K562 (cell line): ENCODE results near the gene PTPRE. TPM values are rescaled to one million over a fixed set of nuclear protein-coding genes. Genes with fewer than 3 reads are reported as not detected.

Source experiments
- ATAC-seq: fragments of 200-7000 bp; cut with Tn5 transposase; 3 replicates; pipeline ENCODE4 v1.9.1; 2020; ENCODE audit warnings: moderate library complexity
- BruUV-seq: library from RNA; stranded (reverse); fragments of 400-500 nt; replicated peaks from 2 replicates; lab custom pipeline; 2021; lab: Mats Ljungman, UMichigan
- CTCF ChIA-PET: fragments of 300-600 bp; formaldehyde crosslinking; extraction: SDS; loops from one replicate; lab custom pipeline; 2021; ENCODE audit warnings: low intra/inter-chr PET ratio; lab: Yijun Ruan, JAX
- POLR2A ChIA-PET: fragments of 300-600, 350-650 bp; sonication (Branson Sonifier 250); formaldehyde crosslinking; extraction: SDS; loops from one replicate; lab custom pipeline; 2021; ENCODE audit warnings: antibody characterized with exemption, inconsistent platforms; lab: Yijun Ruan, JAX
- DNase-seq, 4 experiments: peaks; one replicate each; pipeline versions ENCODE4 v3.0.0 to v3.0.0-alpha.2; 2011 to 2018; ENCODE audit warnings: low spot score in 3 of 4, mixed read lengths in 3 of 4; ENCODE audit errors: extremely low read depth in 1 of 4
- FAIRE-seq: peaks from 2 replicates; lab custom pipeline; 2011; peaks lifted over from hg19 to GRCh38; lab: Jason Lieb, UNC
- H2AFZ ChIP-seq: 2 replicates; pipeline ENCODE4 v1.6.0; 2011; ENCODE audit warnings: low read depth, low read length, control low read depth, inconsistent platforms
- H3K27ac ChIP-seq: fragments of 200-600 bp; 3 replicates; pipeline ENCODE4 v1.8.0; 2011; ENCODE audit warnings: low read depth, mild to moderate bottlenecking, control low read depth, inconsistent platforms, low read length, moderate library complexity, mixed read lengths; ENCODE audit errors: extremely low read depth
- H3K27me3 ChIP-seq, 2 experiments: fragments of 300-600 bp in 1 of 2; 2 replicates in 1 of 2; 3 replicates in 1 of 2; pipeline versions ENCODE4 v1.6.0 to v1.8.0; 2011; ENCODE audit warnings: inconsistent platforms in 2 of 2, low read length in 2 of 2, mild to moderate bottlenecking in 1 of 2, mixed read lengths in 1 of 2, moderate library complexity in 1 of 2; ENCODE audit not compliant: control insufficient read depth in 2 of 2, insufficient read depth in 2 of 2
- H3K36me3 ChIP-seq: fragments of 300-600 bp; 3 replicates; pipeline ENCODE4 v1.8.0; 2011; ENCODE audit warnings: mild to moderate bottlenecking, low read length, inconsistent platforms; ENCODE audit not compliant: control insufficient read depth, insufficient read depth
- H3K4me1 ChIP-seq, 2 experiments: fragments of 200-600 bp in 1 of 2; replicated peaks in 1 of 2; 2 replicates in 1 of 2; 3 replicates in 1 of 2; pipeline versions ENCODE4 v1.5.1 to v1.8.0; 2011; ENCODE audit warnings: inconsistent platforms in 2 of 2, low read length in 2 of 2, mild to moderate bottlenecking in 1 of 2, mixed read lengths in 1 of 2, moderate library complexity in 1 of 2; ENCODE audit not compliant: control insufficient read depth in 2 of 2, insufficient read depth in 2 of 2
- H3K4me2 ChIP-seq: 2 replicates; pipeline ENCODE4 v1.6.1; 2011; ENCODE audit warnings: low read length, control low read depth, inconsistent platforms, mixed read lengths; ENCODE audit not compliant: insufficient read depth
- H3K4me3 ChIP-seq: fragments of 200-600 bp; sonication (generic), shearing (Covaris generic); 2 replicates; pipeline ENCODE4 v1.5.1; 2016; ENCODE audit warnings: control low read depth, inconsistent platforms
- H3K79me2 ChIP-seq: fragments of 200-600 bp; 3 replicates; pipeline ENCODE4 v1.8.0; 2011; ENCODE audit warnings: low read length, inconsistent platforms; ENCODE audit not compliant: control insufficient read depth, insufficient read depth
- H3K9ac ChIP-seq, 2 experiments: 2 replicates each; pipeline versions ENCODE4 v1.6.0 to v1.6.1; 2011; ENCODE audit warnings: low read depth in 2 of 2, low read length in 2 of 2, control low read depth in 1 of 2, inconsistent platforms in 1 of 2, mild to moderate bottlenecking in 1 of 2, mixed read lengths in 1 of 2; ENCODE audit not compliant: insufficient read depth in 1 of 2
- H3K9me1 ChIP-seq: one replicate; pipeline ENCODE4 v1.6.0; 2011; ENCODE audit warnings: inconsistent platforms, mild to moderate bottlenecking, low read length, moderate library complexity; ENCODE audit not compliant: control insufficient read depth, insufficient read depth
- H3K9me3 ChIP-seq: replicated peaks from 2 replicates; pipeline ENCODE4 v1.5.1; 2011; ENCODE audit warnings: low read depth, low read length, inconsistent platforms; ENCODE audit not compliant: control insufficient read depth, insufficient read depth
- H4K20me1 ChIP-seq: replicated peaks from 2 replicates; pipeline ENCODE4 v1.6.1; 2011; ENCODE audit warnings: low read length, inconsistent platforms, mixed read lengths; ENCODE audit not compliant: control insufficient read depth, insufficient read depth
- ARNT ChIP-seq, 2 experiments: fragments of 450-650 bp; IDR thresholded peaks; 2 replicates each; pipeline ENCODE4 v1.6.1; 2016; ENCODE audit warnings: mild to moderate bottlenecking in 1 of 2
- DDX20 ChIP-seq: fragments of 450-650 bp; IDR thresholded peaks from 2 replicates; pipeline ENCODE4 v1.6.1; 2016; ENCODE audit warnings: missing genetic modification characterization, low read depth, mild to moderate bottlenecking, missing compliant biosample characterization, moderate library complexity
- GABPB2 ChIP-seq: fragments of 250-450 bp; sonication (Bioruptor Pico); conservative IDR thresholded peaks from 2 replicates; pipeline ENCODE4 v1.5.1; 2021; ENCODE audit warnings: mild to moderate bottlenecking
- KLF16 ChIP-seq: IDR thresholded peaks from 2 replicates; pipeline ENCODE4 v1.6.1; 2016; ENCODE audit warnings: antibody characterized with exemption
- MBD2 ChIP-seq: sonication (generic); IDR thresholded peaks from 2 replicates; pipeline ENCODE4 v1.6.1; 2016; ENCODE audit warnings: low read depth, borderline replicate concordance
- MECOM ChIP-seq: fragments of 250-450 bp; sonication (Bioruptor Pico); IDR thresholded peaks from 2 replicates; pipeline ENCODE4 v1.8.0; 2022; ENCODE audit warnings: inconsistent platforms
- NELFE ChIP-seq: IDR thresholded peaks from 2 replicates; pipeline ENCODE4 v1.6.1; 2011; ENCODE audit warnings: mild to moderate bottlenecking; ENCODE audit not compliant: insufficient read depth, insufficient read length
- NFE2 ChIP-seq: IDR thresholded peaks from 2 replicates; pipeline ENCODE4 v1.6.1; 2014; ENCODE audit warnings: antibody characterized with exemption, low read depth
- PBX2 ChIP-seq, 2 experiments: IDR thresholded peaks in 1 of 2; conservative IDR thresholded peaks in 1 of 2; 2 replicates each; pipeline ENCODE4 v1.6.1; 2016; ENCODE audit warnings: low read depth in 2 of 2, mild to moderate bottlenecking in 1 of 2, missing compliant biosample characterization in 1 of 2, missing genetic modification characterization in 1 of 2, moderate library complexity in 1 of 2
- POLR2AphosphoS2 ChIP-seq: IDR thresholded peaks from 2 replicates; pipeline ENCODE4 v1.6.1; 2012; ENCODE audit warnings: low read length, improper control_type of control experiment
- RBM14 ChIP-seq: fragments of 200-400 bp; formaldehyde crosslinking; IDR thresholded peaks from 2 replicates; pipeline ENCODE4 v1.6.1; 2018; ENCODE audit warnings: low read depth, mild to moderate bottlenecking, low read length, moderate library complexity, borderline replicate concordance; ENCODE audit not compliant: insufficient read depth
- SP1 ChIP-seq: sonication (generic); formaldehyde crosslinking; IDR thresholded peaks from 2 replicates; pipeline ENCODE4 v1.8.1; 2022; ENCODE audit warnings: mild to moderate bottlenecking, missing genetic modification reagents
- ZNF121 ChIP-seq: sonication (generic); formaldehyde crosslinking; conservative IDR thresholded peaks from 2 replicates; pipeline ENCODE4 v1.8.0; 2022; ENCODE audit warnings: missing genetic modification reagents
- ZNF232 ChIP-seq: sonication (generic); formaldehyde crosslinking; IDR thresholded peaks from 2 replicates; pipeline ENCODE4 v1.8.0; 2022; ENCODE audit warnings: mild to moderate bottlenecking, missing genetic modification reagents
- ZNF311 ChIP-seq: fragments of 250-450 bp; sonication (Bioruptor Pico); IDR thresholded peaks from 2 replicates; pipeline ENCODE4 v1.4.0; 2020; ENCODE audit warnings: mild to moderate bottlenecking, moderate library complexity
- ZNF695 ChIP-seq: fragments of 450-650 bp; formaldehyde crosslinking; IDR thresholded peaks from 2 replicates; pipeline ENCODE4 v1.4.0; 2020; ENCODE audit warnings: mild to moderate bottlenecking, moderate library complexity
- WGBS: fragments of 100-300 bp; shearing (Covaris generic); methylation state at CpG from one replicate; pipeline ENCODE4 v1.1.6; 2016; ENCODE audit warnings: low coverage, mixed read lengths; ENCODE audit not compliant: insufficient coverage; ENCODE audit errors: missing lambda C conversion rate; 5-methylcytosine and 5-hydroxymethylcytosine counted together
- in situ Hi-C: fragments of 300-500 bp; cut with MboI; formaldehyde crosslinking; loops from 4 replicates; pipeline ENCODE4 v1.15.0; 2018; ENCODE audit warnings: inconsistent platforms, mixed read lengths
- intact Hi-C: fragments of 100-400 bp; cut with micrococcal nuclease; formaldehyde crosslinking; loops from 2 replicates; pipeline ENCODE4 v1.14.2; 2022
- polyA plus RNA-seq, 8 experiments: library from polyadenylated mRNA; depleted of rRNA in 4 of 8; stranded (reverse) in 5 of 8; unstranded in 3 of 8; fragments of >200 nt; fragmentation: Nextera tagmentation in 2 of 8; fragmentation: Illumina TruSeq in 1 of 8; extraction: Ambion mirVana in 2 of 8; extraction: Trizol in 1 of 8; gene quantifications; 2 replicates each; pipeline versions ENCODE4 v1.2.1 to v1.2.3, GENCODE V29; 2011 to 2014; ENCODE audit warnings: inconsistent platforms in 1 of 8, missing spikeins in 1 of 8
- total RNA-seq, 7 experiments: library from RNA; depleted of rRNA in 6 of 7; stranded (reverse); fragments of >200 nt in 6 of 7; fragmentation: Illumina TruSeq in 2 of 7; extraction: Trizol in 2 of 7; gene quantifications; 2 replicates each; pipeline versions ENCODE4 v1.2.1 to v1.2.3, GENCODE V29; 2011 to 2021; ENCODE audit warnings: low replicate concordance in 1 of 7

Gene PTPRE
- total and polyA plus RNA-seq, 9 of the 15 experiments (the other 6 are each of a cell fraction or from before 2014, with no cell fraction given), result 0.01 to 0.13 (median 0.04) TPM; not detected in 4

- H3K79me2 ChIP-seq, result no peaks in the 10 kb centered on the region
- ChIA-PET CTCF (no interaction called here), POLR2A (no interaction called here)
- FAIRE-seq (no peak), DNase-seq (no peak), ATAC-seq (no peak)
- no peak overlapping the region for H3K4me3 ChIP-seq
- no peak overlapping the region for H3K9ac ChIP-seq
- in situ Hi-C loops (no loop called here), intact Hi-C loops (no loop called here)
- no peak overlapping the region for H2AFZ ChIP-seq
- peaks cover 0 to 5% of the 10 kb centered on the region in 2 experiments; a peak in 2 of 5 replicates for H3K27me3 ChIP-seq
- H3K4me2 ChIP-seq, result no peak overlapping the region
- no TSS peak for BruUV-seq
- H3K9me3 ChIP-seq, result no peaks in the 10 kb centered on the region
- H3K36me3 ChIP-seq, result no peaks in the 10 kb centered on the region
- H3K27ac ChIP-seq, result no peak overlapping the region
- no peaks in the 10 kb centered on the region for H3K9me1 ChIP-seq
- H3K4me1 ChIP-seq, result no peaks in the 10 kb centered on the region; a peak in 1 of 5 replicates
- H4K20me1 ChIP-seq, result no peaks in the 10 kb centered on the region
- 4% methylated on average over 6 of the region's 7 CpGs for WGBS
- TF ChIP-seq ZNF311, result no peak
- no peak for TF ChIP-seq ZNF695 (CRISPR knock-in tag)
- TF ChIP-seq SP1, result no peak
- no peak for TF ChIP-seq MECOM (CRISPR knock-in tag)
- no peak for TF ChIP-seq NELFE
- TF ChIP-seq RBM14, result no peak
These were observed 69.4 kb downstream of the PTPRE start for GRCh38 chr10:127976286-127976685.

GRCh38 chr10:127976701-127977356, 69.9 kb downstream of the PTPRE start:
- DNase-seq (no peak), ATAC-seq (no peak), FAIRE-seq (no peak)
- no peak overlapping the region for H3K4me2 ChIP-seq
- no peaks in the 10 kb centered on the region for H3K79me2 ChIP-seq
- no peak for TF ChIP-seq ZNF232
- TF ChIP-seq KLF16, result no peak
- TF ChIP-seq MBD2, result no peak
- no peak for TF ChIP-seq DDX20 (tag)
- no peak for TF ChIP-seq NFE2
- no peak for TF ChIP-seq ZNF121 (CRISPR knock-in tag)
- TF ChIP-seq GABPB2 (CRISPR knock-in tag), result no peak
- no peak for TF ChIP-seq POLR2AphosphoS2
- no peak for TF ChIP-seq ARNT (IDR thresholded peaks at IDR 0.05)
- no peak for TF ChIP-seq PBX2 (CRISPR knock-in tag; IDR thresholded peaks at IDR 0.05; ENCODE audit: low read depth)
- TF ChIP-seq PBX2 (tag; conservative IDR thresholded peaks at IDR 0.05; ENCODE audit: low read depth), result no peak
- no peak overlapping the region for H3K4me3 ChIP-seq
- H3K9me3 ChIP-seq, result no peaks in the 10 kb centered on the region
- no peaks in the 10 kb centered on the region for H4K20me1 ChIP-seq
- no TSS peak for BruUV-seq
- in situ Hi-C loops (no loop called here), intact Hi-C loops (no loop called here)
- peaks cover 0 to 5% of the 10 kb centered on the region in 2 experiments; a peak in 1 of 5 replicates for H3K27me3 ChIP-seq
- H3K4me1 ChIP-seq, result no peaks in the 10 kb centered on the region; a peak in 1 of 5 replicates
- ChIA-PET POLR2A (no interaction called here), CTCF (no interaction called here)
- no peaks in the 10 kb centered on the region for H3K36me3 ChIP-seq
- no peak overlapping the region for H2AFZ ChIP-seq
- no peak overlapping the region for H3K9ac ChIP-seq
- no peaks in the 10 kb centered on the region for H3K9me1 ChIP-seq
- H3K27ac ChIP-seq, result no peak overlapping the region
- 0% methylated on average over 8 of the region's 8 CpGs for WGBS
